Fibroblast of skin of scalp (primary cell): ENCODE results near the gene BCL2L12.
"Not testable (repeated sequence)": the region's sequence is repeated elsewhere in the genome, so short reads cannot be mapped to it uniquely, and the experiment has no call there.

Experiments used
- DNase-seq: peaks from one replicate; pipeline ENCODE4 v3.0.0-alpha.2; 2013

BCL2L12 gene

DNA sequence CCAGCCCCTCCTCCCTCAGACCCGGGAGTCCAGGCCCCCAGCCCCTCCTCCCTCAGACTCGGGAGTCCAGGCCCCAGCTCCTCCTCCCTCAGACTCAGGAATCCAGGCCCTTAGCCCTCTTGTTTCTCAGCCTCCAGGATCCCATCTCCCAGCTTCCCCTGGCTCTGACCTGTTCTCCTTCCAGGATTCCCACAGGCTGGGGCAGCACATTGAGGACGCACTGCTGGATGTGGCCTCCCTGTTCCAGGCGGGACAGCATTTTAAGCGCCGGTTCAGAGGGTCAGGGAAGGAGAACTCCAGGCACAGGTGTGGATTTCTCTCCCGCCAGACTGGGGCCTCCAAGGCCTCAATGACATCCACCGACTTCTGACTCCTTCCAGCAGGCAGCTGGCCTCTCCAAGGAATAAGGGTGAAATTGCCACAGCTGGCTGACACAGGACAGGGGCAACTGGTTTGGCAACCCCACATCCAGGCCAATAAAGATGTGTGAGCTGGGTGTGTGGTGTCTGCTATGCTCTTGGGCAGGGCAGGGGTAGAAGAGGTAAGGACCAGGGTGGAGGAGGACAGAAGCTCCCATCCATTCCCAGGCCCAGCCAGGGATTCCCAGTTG, 47.6 kb downstream of the BCL2L12 start:
- no peak for DNase-seq

DNA sequence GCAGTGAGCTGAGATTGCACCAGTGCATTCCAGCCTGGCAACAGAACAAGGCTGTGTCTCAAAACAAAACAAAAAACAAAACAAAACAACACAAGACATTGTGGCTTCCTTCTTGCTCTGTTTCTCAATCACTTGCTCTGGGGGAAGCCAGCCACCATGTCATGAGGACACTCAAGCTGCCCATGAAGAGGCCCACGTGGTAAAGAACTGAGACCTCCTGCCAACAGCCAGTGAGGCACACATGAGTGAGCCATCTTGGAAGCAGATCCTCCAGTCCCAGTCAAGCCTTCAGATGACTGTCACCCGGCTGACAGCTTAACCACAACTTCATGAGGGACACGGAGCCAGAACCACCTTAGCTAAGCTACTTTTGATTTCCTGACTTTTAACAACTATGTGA, 50.4 kb downstream of the BCL2L12 start:
- DNase-seq, result no peak

DNA sequence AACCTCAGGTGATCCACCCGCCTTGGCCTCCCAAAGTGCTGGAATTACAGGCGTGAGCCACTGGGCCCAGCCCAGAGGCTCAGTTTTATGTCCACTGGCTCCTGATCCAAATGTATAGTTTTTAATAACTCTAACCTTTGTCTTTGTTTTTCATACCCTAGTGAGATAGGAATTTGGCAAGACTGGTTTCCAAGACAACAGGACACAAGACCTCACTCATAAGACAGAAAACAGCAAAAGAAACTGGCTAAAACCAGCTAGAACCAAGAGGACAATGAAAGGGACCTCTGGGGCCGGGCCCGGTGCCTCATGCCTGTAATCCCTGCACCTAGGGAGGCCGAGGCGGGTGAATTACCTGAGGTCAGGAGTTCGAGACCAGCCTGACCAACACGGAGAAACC, 52.8 kb downstream of the BCL2L12 start:
- peak; percentile 60 for DNase-seq

DNA sequence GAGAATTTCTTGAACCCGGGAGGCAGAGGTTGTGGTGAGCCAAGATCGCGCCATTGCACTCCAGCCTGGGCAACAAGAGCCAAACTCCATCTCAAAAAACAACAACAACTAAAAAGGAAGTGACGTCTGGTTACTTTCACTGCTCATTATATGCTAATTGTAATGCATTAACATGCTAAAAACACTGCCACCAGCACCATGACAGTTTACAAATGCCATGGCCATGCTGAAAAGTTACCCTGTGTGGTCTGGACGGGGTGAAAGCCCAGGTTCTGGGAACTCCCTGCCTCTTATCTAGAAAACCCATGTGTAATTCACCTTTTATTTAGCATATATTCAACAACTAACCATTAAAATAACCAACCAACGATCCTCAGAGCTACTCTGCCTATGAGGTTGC, 53.3 kb downstream of the BCL2L12 start:
- no peak for DNase-seq

DNA sequence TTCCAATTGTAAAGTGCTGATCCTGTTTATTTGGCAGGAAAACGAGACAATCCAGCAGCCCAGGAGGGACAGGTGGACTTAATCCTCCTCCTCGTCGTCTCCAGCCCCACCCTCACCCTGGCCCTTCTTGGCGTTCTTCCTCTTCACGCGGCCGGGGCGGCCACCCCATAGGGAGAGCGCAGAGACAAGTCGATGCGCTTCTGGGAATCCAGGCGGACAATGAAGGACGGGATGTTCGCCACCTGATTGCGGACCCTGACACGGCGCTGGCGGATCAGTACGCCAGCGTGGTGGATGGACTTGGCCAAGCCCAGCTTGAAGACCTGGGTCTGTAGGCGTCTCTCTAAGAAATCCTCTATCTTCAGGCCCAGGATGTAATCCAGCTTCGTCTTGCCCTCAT, 53.7 kb downstream of the BCL2L12 start:
- DNase-seq, result not testable (repeated sequence)
